ENCODE results near the gene EPHB4.

EPHB4 gene

DNA sequence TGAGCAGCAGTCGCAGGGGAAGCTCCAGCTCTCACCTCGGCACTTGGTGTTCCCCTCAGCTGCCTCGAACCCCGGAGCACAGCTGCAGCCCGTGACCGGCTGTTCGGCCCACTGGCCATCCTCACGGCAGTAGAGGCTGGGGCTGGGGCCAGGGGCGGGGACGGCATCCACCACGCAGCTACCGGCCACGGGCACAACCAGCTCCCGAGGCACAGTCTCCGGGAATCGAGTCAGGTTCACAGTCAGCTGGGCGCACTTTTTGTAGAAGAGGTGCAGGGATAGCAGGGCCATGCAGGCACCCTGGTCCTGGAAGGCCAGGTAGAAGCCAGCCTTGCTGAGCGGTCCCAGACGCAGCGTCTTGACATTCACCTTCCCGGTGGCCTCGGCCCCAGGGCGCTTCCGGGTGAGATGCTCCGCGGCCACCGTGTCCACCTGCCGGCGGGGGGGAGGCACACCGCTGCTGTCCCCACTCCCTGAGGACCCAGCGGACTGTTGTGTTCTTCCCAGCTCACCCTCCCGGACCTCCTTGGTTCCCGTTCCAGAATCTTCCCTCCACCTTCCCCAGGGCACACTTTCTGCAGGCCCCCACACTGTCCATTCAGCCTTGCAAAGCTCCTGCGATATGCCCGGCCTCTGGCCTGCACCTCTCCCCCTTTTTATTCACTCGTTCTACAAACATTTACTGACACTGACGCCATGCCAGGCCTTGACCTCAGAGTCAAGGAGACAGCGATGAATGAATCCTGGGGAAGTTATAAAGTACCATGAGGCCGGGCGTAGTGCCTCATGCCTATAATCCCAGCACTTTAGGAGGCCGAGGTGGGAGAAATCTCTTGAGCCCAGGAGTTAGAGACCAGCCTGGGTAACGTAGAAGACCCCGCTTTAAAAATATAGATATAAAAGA, 4.8 kb downstream of the EPHB4 start:
- Histone ChIP-seq H3K79me2 (ENCODE audit: low read length) (no peaks in the 10 kb centered on the region), H4K20me1 (ENCODE audit: insufficient read depth, low read length) (no peaks in the 10 kb centered on the region), H3F3A (ENCODE audit: insufficient read depth, low read length) (no peaks in the 10 kb centered on the region), H3K27ac (ENCODE audit: low read length) (no peak overlapping the region), H3K9ac (ENCODE audit: low read length) (no peak overlapping the region), H3K9me3 (replicated peaks; ENCODE audit: insufficient read depth, low read length) (no peaks in the 10 kb centered on the region), H3K4me3 (ENCODE audit: low read length) (no peak overlapping the region), H3K4me2 (ENCODE audit: low read depth, low read length) (no peak overlapping the region), H3K36me3 (replicated peaks; ENCODE audit: insufficient read depth, low read length) (no peaks in the 10 kb centered on the region), H3K4me1 (ENCODE audit: low read length) (no peaks in the 10 kb centered on the region), H3K9me2 (replicated peaks; ENCODE audit: insufficient read depth, low read length) (no peaks in the 10 kb centered on the region), H2AFZ (ENCODE audit: low read length) (no peak overlapping the region), H3K27me3 (replicated peaks; ENCODE audit: insufficient read depth, low read length) (peaks cover 87% of the 10 kb centered on the region)
- TF ChIP-seq CTCF (IDR thresholded peaks at IDR 0.05; ENCODE audit: low read length) (no peak), EZH2phosphoT487 (IDR thresholded peaks at IDR 0.05; ENCODE audit: low read length) (no peak), EZH2 (optimal IDR thresholded peaks at IDR 0.05; ENCODE audit: low read depth, low read length) (no peak)
- no peak for DNase-seq

- TF ChIP-seq EZH2 (optimal IDR thresholded peaks at IDR 0.05; ENCODE audit: low read depth, low read length) (no peak), EZH2phosphoT487 (IDR thresholded peaks at IDR 0.05; ENCODE audit: low read length) (no peak), CTCF (IDR thresholded peaks at IDR 0.05; ENCODE audit: low read length) (no peak)
- Histone ChIP-seq H3F3A (ENCODE audit: insufficient read depth, low read length) (no peaks in the 10 kb centered on the region), H3K27ac (ENCODE audit: low read length) (no peak overlapping the region), H3K4me3 (ENCODE audit: low read length) (no peak overlapping the region), H3K27me3 (replicated peaks; ENCODE audit: insufficient read depth, low read length) (peaks cover 75% of the 10 kb centered on the region), H2AFZ (ENCODE audit: low read length) (no peak overlapping the region), H3K9me2 (replicated peaks; ENCODE audit: insufficient read depth, low read length) (no peaks in the 10 kb centered on the region), H3K4me1 (ENCODE audit: low read length) (no peaks in the 10 kb centered on the region), H4K20me1 (ENCODE audit: insufficient read depth, low read length) (no peaks in the 10 kb centered on the region), H3K79me2 (ENCODE audit: low read length) (no peaks in the 10 kb centered on the region), H3K9me3 (replicated peaks; ENCODE audit: insufficient read depth, low read length) (no peaks in the 10 kb centered on the region), H3K9ac (ENCODE audit: low read length) (no peak overlapping the region), H3K4me2 (ENCODE audit: low read depth, low read length) (no peak overlapping the region), H3K36me3 (replicated peaks; ENCODE audit: insufficient read depth, low read length) (no peaks in the 10 kb centered on the region)
- DNase-seq = no peak
These were observed 7.7 kb downstream of the EPHB4 start for GRCh38 chr7:100819586-100819985.

GRCh38 chr7:100818825-100819224, 8.5 kb downstream of the EPHB4 start:
- no peak for DNase-seq
- H3F3A ChIP-seq (ENCODE audit: insufficient read depth, low read length) = no peaks in the 10 kb centered on the region
- no peak for TF ChIP-seq EZH2 (optimal IDR thresholded peaks at IDR 0.05; ENCODE audit: low read depth, low read length)
- no peak for TF ChIP-seq CTCF (IDR thresholded peaks at IDR 0.05; ENCODE audit: low read length)
- no peak for TF ChIP-seq EZH2phosphoT487 (IDR thresholded peaks at IDR 0.05; ENCODE audit: low read length)
- peaks cover 68% of the 10 kb centered on the region for H3K27me3 ChIP-seq (replicated peaks; ENCODE audit: insufficient read depth, low read length)
- H3K4me1 ChIP-seq (ENCODE audit: low read length) = no peaks in the 10 kb centered on the region
- H3K36me3 ChIP-seq (replicated peaks; ENCODE audit: insufficient read depth, low read length) = no peaks in the 10 kb centered on the region
- no peak overlapping the region for H3K27ac ChIP-seq (ENCODE audit: low read length)
- no peaks in the 10 kb centered on the region for H3K9me3 ChIP-seq (replicated peaks; ENCODE audit: insufficient read depth, low read length)
- no peak overlapping the region for H3K4me2 ChIP-seq (ENCODE audit: low read depth, low read length)
- no peaks in the 10 kb centered on the region for H3K79me2 ChIP-seq (ENCODE audit: low read length)
- no peak overlapping the region for H3K9ac ChIP-seq (ENCODE audit: low read length)
- H4K20me1 ChIP-seq (ENCODE audit: insufficient read depth, low read length) = no peaks in the 10 kb centered on the region
- no peak overlapping the region for H2AFZ ChIP-seq (ENCODE audit: low read length)
- no peak overlapping the region for H3K4me3 ChIP-seq (ENCODE audit: low read length)
- H3K9me2 ChIP-seq (replicated peaks; ENCODE audit: insufficient read depth, low read length) = no peaks in the 10 kb centered on the region

Data from MM.1S (cell line).